Activated naive CD4-positive, alpha-beta T cell treated with anti-CD3 and anti-CD28 coated beads, Interleukin-2, amount 50 U/mL, for 16 hours (primary cell): ENCODE results near the gene MKNK2.

Experiments used
- DNase-seq: peaks from one replicate; pipeline ENCODE4 v3.0.0-alpha.2; 2020

The MKNK2 gene

GRCh38 chr19:2079865-2080301 is 28.8 kb upstream of the MKNK2 start:
- no peak for DNase-seq

- no peak for DNase-seq
These were observed 28.2 kb upstream of the MKNK2 start for GRCh38 chr19:2079076-2079864.

GRCh38 chr19:2077833-2078619 is 27.0 kb upstream of the MKNK2 start:
- DNase-seq: no peak

GRCh38 chr19:2077398-2077797 is 26.4 kb upstream of the MKNK2 start:
- DNase-seq: no peak

- DNase-seq: no peak
These were observed 25.5 kb upstream of the MKNK2 start for GRCh38 chr19:2076526-2076944.

GRCh38 chr19:2072757-2073551 is 21.9 kb upstream of the MKNK2 start:
- no peak for DNase-seq

- no peak for DNase-seq
These were observed 20.1 kb upstream of the MKNK2 start for GRCh38 chr19:2070986-2071673.

- DNase-seq: no peak
These were observed 19.4 kb upstream of the MKNK2 start for GRCh38 chr19:2070436-2070827.

- no peak for DNase-seq
These were observed 13.9 kb upstream of the MKNK2 start for GRCh38 chr19:2064788-2065524.

- DNase-seq: no peak
These were observed 13.3 kb upstream of the MKNK2 start for GRCh38 chr19:2064395-2064787.

- DNase-seq: no peak
These were observed 12.8 kb upstream of the MKNK2 start for GRCh38 chr19:2063824-2064223.

GRCh38 chr19:2062770-2063169 is 11.7 kb upstream of the MKNK2 start:
- DNase-seq: no peak

- no peak for DNase-seq
These were observed 11.3 kb upstream of the MKNK2 start for GRCh38 chr19:2062389-2062729.

GRCh38 chr19:2061495-2062388 is 10.7 kb upstream of the MKNK2 start:
- DNase-seq: peak; percentile 99

GRCh38 chr19:2060884-2061494 is 9.9 kb upstream of the MKNK2 start:
- DNase-seq: no peak

- no peak for DNase-seq
These were observed 8.6 kb upstream of the MKNK2 start for GRCh38 chr19:2059422-2060201.

GRCh38 chr19:2058570-2059421 is 7.8 kb upstream of the MKNK2 start:
- DNase-seq: no peak
